GM23338 (cell line): ENCODE data around the gene PROX1. TPM values are rescaled to one million over a fixed set of nuclear protein-coding genes. Genes with fewer than 3 reads are reported as not detected.

Experiments used
- ATAC-seq: fragments of 200-7000 bp; cut with Tn5 transposase; 3 replicates; pipeline ENCODE4 v1.9.1; 2020
- DNase-seq: peaks from one replicate; pipeline ENCODE4 v3.0.0-alpha.2; 2015; ENCODE audit warnings: low spot score
- H2AFZ ChIP-seq: fragments of 200-600 bp; sonication (generic); 2 replicates; pipeline ENCODE4 v1.8.0; 2016; ENCODE audit warnings: antibody characterized with exemption, mild to moderate bottlenecking, moderate library complexity
- H3F3A ChIP-seq: fragments of 200-600 bp; sonication (generic); replicated peaks from 2 replicates; pipeline ENCODE4 v1.8.0; 2017; ENCODE audit warnings: antibody characterized with exemption, mixed run types, low read depth
- H3K27ac ChIP-seq: fragments of 200-600 bp; sonication (generic); 2 replicates; pipeline ENCODE4 v1.6.1; 2016; ENCODE audit warnings: low read depth
- H3K27me3 ChIP-seq: fragments of 200-600 bp; sonication (generic); 2 replicates; pipeline ENCODE4 v1.8.0; 2016; ENCODE audit warnings: mild to moderate bottlenecking, mixed run types, moderate library complexity; ENCODE audit not compliant: insufficient read depth
- H3K36me3 ChIP-seq: fragments of 200-600 bp; sonication (generic); 2 replicates; pipeline ENCODE4 v1.8.0; 2016; ENCODE audit warnings: mild to moderate bottlenecking; ENCODE audit not compliant: insufficient read depth
- H3K4me1 ChIP-seq: fragments of 200-600 bp; sonication (generic); 2 replicates; pipeline ENCODE4 v1.8.0; 2016; ENCODE audit warnings: mild to moderate bottlenecking, moderate library complexity; ENCODE audit not compliant: insufficient read depth
- H3K4me2 ChIP-seq: fragments of 200-600 bp; sonication (generic); 2 replicates; pipeline ENCODE4 v1.7.1; 2017; ENCODE audit warnings: mixed run types
- H3K4me3 ChIP-seq: fragments of 200-600 bp; sonication (generic); 2 replicates; pipeline ENCODE4 v1.6.1; 2016; ENCODE audit warnings: mixed run types
- H3K79me2 ChIP-seq: fragments of 200-600 bp; sonication (generic); replicated peaks from 2 replicates; pipeline ENCODE4 v1.8.0; 2017; ENCODE audit warnings: mild to moderate bottlenecking; ENCODE audit not compliant: insufficient read depth
- H3K9me2 ChIP-seq: fragments of 200-600 bp; sonication (generic); 2 replicates; pipeline ENCODE4 v1.8.0; 2017; ENCODE audit not compliant: insufficient read depth
- H4K20me1 ChIP-seq: fragments of 200-600 bp; sonication (generic); replicated peaks from 2 replicates; pipeline ENCODE4 v1.8.0; 2017; ENCODE audit warnings: mild to moderate bottlenecking; ENCODE audit not compliant: insufficient read depth
- H3K27ac Mint-ChIP-seq: 2 replicates; pipeline ENCODE4 v1.8.0; 2020; ENCODE audit warnings: inconsistent platforms, mild to moderate bottlenecking, moderate library complexity, mixed read lengths
- H3K27me3 Mint-ChIP-seq: 3 replicates; pipeline ENCODE4 v1.8.0; 2022; ENCODE audit warnings: low read depth, mild to moderate bottlenecking, moderate library complexity, mixed read lengths, inconsistent platforms; ENCODE audit not compliant: insufficient read depth, poor library complexity
- H3K36me3 Mint-ChIP-seq: 3 replicates; pipeline ENCODE4 v1.8.0; 2021; ENCODE audit warnings: low read depth, mild to moderate bottlenecking, inconsistent platforms, moderate library complexity, mixed read lengths
- H3K4me1 Mint-ChIP-seq: 3 replicates; pipeline ENCODE4 v1.8.0; 2020; ENCODE audit warnings: mild to moderate bottlenecking, inconsistent platforms, mixed read lengths
- H3K4me3 Mint-ChIP-seq: 3 replicates; pipeline ENCODE4 v1.8.0; 2021; ENCODE audit warnings: moderate library complexity, mild to moderate bottlenecking, inconsistent platforms, mixed read lengths
- H3K9me3 Mint-ChIP-seq: 3 replicates; pipeline ENCODE4 v1.8.0; 2020; ENCODE audit warnings: moderate library complexity, mild to moderate bottlenecking, inconsistent platforms, mixed read lengths
- CREB1 ChIP-seq: fragments of 250-450 bp; sonication (Bioruptor Pico); IDR thresholded peaks from 2 replicates; pipeline ENCODE4 v1.5.0; 2020; ENCODE audit warnings: low read depth, mild to moderate bottlenecking, moderate library complexity
- EZH2 ChIP-seq: fragments of 200-600 bp; sonication (generic); IDR thresholded peaks from one replicate; pipeline ENCODE4 v1.8.0; 2017; ENCODE audit warnings: antibody characterized with exemption, mild to moderate bottlenecking, low read depth; ENCODE audit not compliant: unreplicated experiment
- JUNB ChIP-seq: IDR thresholded peaks from one replicate; pipeline ENCODE4 v1.6.1; 2016; ENCODE audit warnings: antibody characterized with exemption; ENCODE audit not compliant: unreplicated experiment
- STAT1 ChIP-seq: IDR thresholded peaks from one replicate; pipeline ENCODE4 v1.6.1; 2016; ENCODE audit warnings: antibody characterized with exemption; ENCODE audit not compliant: unreplicated experiment
- polyA plus RNA-seq: library from polyadenylated mRNA; unstranded; fragments of >200 nt; fragmentation: Nextera tagmentation; extraction: Ambion mirVana; gene quantifications from 2 replicates; pipeline ENCODE4 v1.2.1, GENCODE V29; 2016
- total RNA-seq: library from RNA; depleted of rRNA; stranded (reverse); fragments of >200 nt; shearing (Covaris generic); gene quantifications from 2 replicates; pipeline ENCODE4 v1.2.3, GENCODE V29; 2014
- TF ChIP-seq, protein P1 (sequence below), 2 experiments: fragments of 200-600 bp in 1 of 2; sonication (generic) in 1 of 2; conservative IDR thresholded peaks; 2 replicates each; pipeline versions ENCODE4 v1.5.1 to v1.6.1; 2016 to 2017; ENCODE audit warnings: antibody characterized with exemption in 2 of 2, low read depth in 2 of 2, mild to moderate bottlenecking in 2 of 2, moderate library complexity in 1 of 2
- TF ChIP-seq, protein P2 (sequence below): IDR thresholded peaks from 2 replicates; pipeline ENCODE4 v1.6.1; 2016; ENCODE audit warnings: antibody characterized with exemption

The PROX1 gene
- total and polyA plus RNA-seq, 2 experiments from 2014 or later, result 0.49 to 0.66 TPM

- Histone ChIP-seq H3K27me3 (peaks cover 27% of the 10 kb centered on the region), H3K4me2 (no peak overlapping the region), H3K9me2 (no peaks in the 10 kb centered on the region), H4K20me1 (no peaks in the 10 kb centered on the region), H2AFZ (no peak overlapping the region), H3K79me2 (no peaks in the 10 kb centered on the region), H3K4me3 (no peak overlapping the region), H3K36me3 (no peaks in the 10 kb centered on the region), H3K4me1 (peaks cover 3% of the 10 kb centered on the region; the same call in 1 of the 2 replicates), H3F3A (no peaks in the 10 kb centered on the region), H3K27ac (no peak overlapping the region)
- Mint-ChIP-seq H3K4me1 (peaks cover 12% of the 10 kb centered on the region), H3K27ac (no peak overlapping the region), H3K9me3 (no peaks in the 10 kb centered on the region), H3K4me3 (no peak overlapping the region), H3K36me3 (no peaks in the 10 kb centered on the region), H3K27me3 (peaks cover 19% of the 10 kb centered on the region)
- ATAC-seq, result no peak
- DNase-seq, result no peak
- TF ChIP-seq JUNB (no peak), CREB1 (CRISPR knock-in tag) (no peak), STAT1 (no peak)
- TF ChIP-seq, protein P1, sequence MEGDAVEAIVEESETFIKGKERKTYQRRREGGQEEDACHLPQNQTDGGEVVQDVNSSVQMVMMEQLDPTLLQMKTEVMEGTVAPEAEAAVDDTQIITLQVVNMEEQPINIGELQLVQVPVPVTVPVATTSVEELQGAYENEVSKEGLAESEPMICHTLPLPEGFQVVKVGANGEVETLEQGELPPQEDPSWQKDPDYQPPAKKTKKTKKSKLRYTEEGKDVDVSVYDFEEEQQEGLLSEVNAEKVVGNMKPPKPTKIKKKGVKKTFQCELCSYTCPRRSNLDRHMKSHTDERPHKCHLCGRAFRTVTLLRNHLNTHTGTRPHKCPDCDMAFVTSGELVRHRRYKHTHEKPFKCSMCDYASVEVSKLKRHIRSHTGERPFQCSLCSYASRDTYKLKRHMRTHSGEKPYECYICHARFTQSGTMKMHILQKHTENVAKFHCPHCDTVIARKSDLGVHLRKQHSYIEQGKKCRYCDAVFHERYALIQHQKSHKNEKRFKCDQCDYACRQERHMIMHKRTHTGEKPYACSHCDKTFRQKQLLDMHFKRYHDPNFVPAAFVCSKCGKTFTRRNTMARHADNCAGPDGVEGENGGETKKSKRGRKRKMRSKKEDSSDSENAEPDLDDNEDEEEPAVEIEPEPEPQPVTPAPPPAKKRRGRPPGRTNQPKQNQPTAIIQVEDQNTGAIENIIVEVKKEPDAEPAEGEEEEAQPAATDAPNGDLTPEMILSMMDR (conservative IDR thresholded peaks at IDR 0.05; ENCODE audit: low read depth in 2 of 2), result no peak
These were observed 7.8 kb downstream of the PROX1 start for GRCh38 chr1:213995603-213996002.

- Mint-ChIP-seq H3K36me3 (no peaks in the 10 kb centered on the region), H3K27me3 (peaks cover 10% of the 10 kb centered on the region), H3K4me3 (no peak overlapping the region), H3K9me3 (no peaks in the 10 kb centered on the region), H3K27ac (no peak overlapping the region), H3K4me1 (peaks cover 11% of the 10 kb centered on the region)
- DNase-seq (no peak), ATAC-seq (no peak)
- H3K4me3 ChIP-seq, result no peak overlapping the region
- no peak overlapping the region for H2AFZ ChIP-seq
- H3K4me2 ChIP-seq, result no peak overlapping the region
- no peak overlapping the region for H3K27ac ChIP-seq
- no peak for TF ChIP-seq STAT1
- TF ChIP-seq EZH2, result no peak
- TF ChIP-seq, protein P2, sequence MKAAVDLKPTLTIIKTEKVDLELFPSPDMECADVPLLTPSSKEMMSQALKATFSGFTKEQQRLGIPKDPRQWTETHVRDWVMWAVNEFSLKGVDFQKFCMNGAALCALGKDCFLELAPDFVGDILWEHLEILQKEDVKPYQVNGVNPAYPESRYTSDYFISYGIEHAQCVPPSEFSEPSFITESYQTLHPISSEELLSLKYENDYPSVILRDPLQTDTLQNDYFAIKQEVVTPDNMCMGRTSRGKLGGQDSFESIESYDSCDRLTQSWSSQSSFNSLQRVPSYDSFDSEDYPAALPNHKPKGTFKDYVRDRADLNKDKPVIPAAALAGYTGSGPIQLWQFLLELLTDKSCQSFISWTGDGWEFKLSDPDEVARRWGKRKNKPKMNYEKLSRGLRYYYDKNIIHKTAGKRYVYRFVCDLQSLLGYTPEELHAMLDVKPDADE, result no peak
- H3K9me2 ChIP-seq, result no peaks in the 10 kb centered on the region
- peaks cover 19% of the 10 kb centered on the region for H3K27me3 ChIP-seq
- no peaks in the 10 kb centered on the region for H4K20me1 ChIP-seq
- no peaks in the 10 kb centered on the region for H3K36me3 ChIP-seq
- no peaks in the 10 kb centered on the region for H3K79me2 ChIP-seq
- H3K4me1 ChIP-seq, result peaks cover 5% of the 10 kb centered on the region; the same call in 1 of the 2 replicates
- no peaks in the 10 kb centered on the region for H3F3A ChIP-seq
These were observed 8.7 kb downstream of the PROX1 start for GRCh38 chr1:213996320-213997037.
